NCI-H2107 (cell line): ENCODE results near the gene GPC5.
"Not testable (repeated sequence)": the region's sequence is repeated elsewhere in the genome, so short reads cannot be mapped to it uniquely, and the experiment has no call there.

Experiments
- DNase-seq: peaks from one replicate; lab custom pipeline; 2025; lab: John Stamatoyannopoulos, UW

The GPC5 gene

GRCh38 chr13:92265408-92265807, 867.0 kb downstream of the GPC5 start:
- DNase-seq = no peak

GRCh38 chr13:92270990-92271389, 872.6 kb downstream of the GPC5 start:
- no peak for DNase-seq

DNA sequence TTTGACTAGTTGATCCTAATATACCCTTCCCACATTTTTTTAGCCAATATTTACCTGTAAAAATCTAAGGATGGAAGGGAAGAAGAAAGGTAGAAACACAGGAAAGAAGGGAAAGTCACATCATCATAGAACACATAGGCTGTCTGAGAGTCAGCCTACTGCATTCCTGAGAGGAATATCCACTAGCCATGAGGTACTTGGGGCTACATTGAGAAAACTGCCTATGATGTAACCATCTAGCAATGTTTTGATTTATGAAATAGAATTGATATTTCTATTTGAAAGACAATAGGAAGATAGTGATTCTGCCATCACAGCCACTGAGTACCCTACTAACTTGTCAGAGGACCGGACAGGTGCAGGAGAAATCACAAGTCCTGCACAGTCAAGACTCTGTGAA, 873.8 kb downstream of the GPC5 start:
- no peak for DNase-seq

- not testable (repeated sequence) for DNase-seq
Observed at GRCh38 chr13:92280986-92281385, 882.6 kb downstream of the GPC5 start.

- DNase-seq = not testable (repeated sequence)
Observed at GRCh38 chr13:92290718-92291307, 892.4 kb downstream of the GPC5 start.

GRCh38 chr13:92294533-92294932, 896.1 kb downstream of the GPC5 start:
- not testable (repeated sequence) for DNase-seq

GRCh38 chr13:92296154-92296671, 897.8 kb downstream of the GPC5 start:
- DNase-seq = not testable (repeated sequence)

GRCh38 chr13:92297971-92298942, 899.8 kb downstream of the GPC5 start:
- no peak for DNase-seq

DNA sequence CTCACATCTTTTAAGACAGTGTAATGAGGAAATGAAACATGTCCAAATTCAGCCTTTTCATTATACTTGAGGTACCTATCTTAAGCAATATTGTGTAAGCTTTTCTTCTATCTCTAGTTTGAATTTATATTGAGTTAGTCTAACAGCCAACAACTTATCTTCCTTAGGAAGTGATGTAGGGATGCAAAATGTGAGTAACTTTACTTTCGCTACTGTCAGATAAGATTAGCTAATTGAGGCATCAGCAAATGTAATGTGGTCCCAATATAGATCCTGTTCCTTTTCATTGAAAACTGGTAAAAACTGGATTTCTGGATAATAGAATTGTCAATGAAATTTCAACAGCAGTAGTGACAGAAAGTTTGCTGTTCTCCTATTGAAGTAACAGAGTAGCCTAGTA, 902.2 kb downstream of the GPC5 start:
- no peak for DNase-seq

DNA sequence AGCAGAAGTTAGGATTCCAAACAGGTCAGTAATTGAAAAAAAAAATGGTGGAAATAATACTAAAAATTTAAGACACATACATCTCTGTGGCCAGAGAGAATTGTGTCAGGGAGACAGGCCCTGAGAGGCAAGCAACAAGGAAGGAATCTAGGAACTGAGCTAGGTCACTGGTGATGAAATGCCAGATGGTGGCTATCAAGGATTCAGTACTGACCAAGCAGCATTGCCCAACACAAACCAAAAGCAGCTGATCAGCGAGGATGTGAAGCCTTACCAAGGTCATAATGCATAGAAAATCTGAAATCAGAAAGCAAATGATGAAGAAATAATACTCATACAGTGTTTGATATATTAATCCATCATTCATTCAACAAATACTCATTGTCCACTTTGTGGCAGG, 905.0 kb downstream of the GPC5 start:
- no peak for DNase-seq

GRCh38 chr13:92307752-92308151, 909.3 kb downstream of the GPC5 start:
- no peak for DNase-seq

DNA sequence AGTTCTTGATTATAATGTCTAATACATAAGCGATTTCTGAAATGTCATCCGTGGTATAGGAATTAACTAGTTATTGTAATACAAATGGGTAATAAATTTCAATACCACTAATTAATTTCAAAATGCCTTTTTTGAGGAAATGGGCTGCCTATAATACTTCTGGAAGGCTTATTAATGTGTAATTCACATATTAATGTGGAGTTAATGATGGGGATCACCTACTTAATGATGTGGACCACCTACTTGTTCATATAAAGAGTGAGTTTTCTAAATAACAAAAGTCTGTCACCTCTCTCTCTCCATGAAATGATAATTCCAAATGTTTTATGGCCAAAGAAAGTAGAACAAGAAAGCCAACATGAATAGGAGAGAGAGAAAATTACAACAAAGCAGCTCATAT, 914.4 kb downstream of the GPC5 start:
- no peak for DNase-seq

GRCh38 chr13:92313382-92313781, 915.0 kb downstream of the GPC5 start:
- DNase-seq = no peak

GRCh38 chr13:92315265-92315664, 916.8 kb downstream of the GPC5 start:
- no peak for DNase-seq

DNA sequence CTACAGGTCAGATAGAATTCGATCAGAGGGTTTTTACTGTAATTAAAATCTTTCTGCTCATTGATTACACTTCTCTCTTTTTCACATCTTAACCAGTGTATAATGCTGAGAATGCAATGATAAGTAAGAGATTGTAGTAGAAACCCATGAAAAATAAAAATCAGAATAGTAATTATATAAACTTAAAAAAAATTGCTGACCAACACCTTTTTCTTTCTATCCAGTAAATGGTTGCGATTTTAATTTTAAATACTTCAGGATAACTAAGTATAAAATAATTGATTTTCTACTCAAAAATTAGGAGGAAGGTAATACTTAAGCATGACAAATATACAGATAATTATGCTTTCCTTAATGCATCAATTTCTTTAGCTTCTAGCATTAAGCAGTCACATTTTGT, 917.6 kb downstream of the GPC5 start:
- no peak for DNase-seq

DNA sequence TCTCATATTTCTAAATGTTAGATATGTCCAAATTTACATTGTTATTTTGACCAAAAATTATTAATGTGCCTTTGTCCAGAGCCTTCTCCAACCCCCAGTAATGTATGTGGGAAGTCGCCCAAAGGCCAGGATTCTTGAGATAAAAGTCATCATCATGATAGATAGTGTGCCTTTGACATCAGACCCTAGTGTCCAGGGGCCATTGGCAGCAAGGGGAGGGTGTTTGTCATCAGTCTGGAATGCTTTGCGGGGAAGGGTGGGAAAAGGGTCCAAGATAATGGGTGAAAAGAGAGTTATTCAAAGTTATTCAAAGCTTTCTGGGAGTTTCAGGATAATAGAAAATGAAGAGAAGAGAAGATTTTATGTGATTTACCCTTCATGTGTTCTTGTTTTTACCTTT, 918.6 kb downstream of the GPC5 start:
- no peak for DNase-seq

- no peak for DNase-seq
Observed at GRCh38 chr13:92320323-92320722, 921.9 kb downstream of the GPC5 start.

- DNase-seq = no peak
Observed at GRCh38 chr13:92321174-92321573, 922.8 kb downstream of the GPC5 start.

DNA sequence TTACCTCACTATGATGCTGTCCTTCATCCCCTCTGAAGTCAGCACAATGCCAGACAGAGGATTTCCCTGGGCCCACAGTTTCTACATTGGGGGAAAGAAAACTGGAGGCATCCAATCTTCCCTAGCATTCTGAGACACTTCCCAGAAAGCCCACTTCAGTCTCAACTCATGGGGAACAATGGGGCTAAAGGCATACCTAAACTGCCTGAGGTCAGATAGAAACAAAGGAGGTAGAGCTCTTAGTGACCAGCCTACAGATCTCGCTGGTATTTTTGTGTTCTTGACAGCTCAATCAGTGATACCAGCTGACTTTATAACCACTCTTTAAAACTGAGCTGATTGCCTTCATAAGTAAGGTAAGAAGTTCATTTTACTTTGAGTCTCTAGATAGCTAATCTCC, 947.2 kb downstream of the GPC5 start:
- no peak for DNase-seq

- DNase-seq = no peak
Observed at GRCh38 chr13:92346046-92346445, 947.6 kb downstream of the GPC5 start.

- DNase-seq = no peak
Observed at GRCh38 chr13:92354583-92354982, 956.2 kb downstream of the GPC5 start.

GRCh38 chr13:92355213-92355612, 956.8 kb downstream of the GPC5 start:
- no peak for DNase-seq

DNA sequence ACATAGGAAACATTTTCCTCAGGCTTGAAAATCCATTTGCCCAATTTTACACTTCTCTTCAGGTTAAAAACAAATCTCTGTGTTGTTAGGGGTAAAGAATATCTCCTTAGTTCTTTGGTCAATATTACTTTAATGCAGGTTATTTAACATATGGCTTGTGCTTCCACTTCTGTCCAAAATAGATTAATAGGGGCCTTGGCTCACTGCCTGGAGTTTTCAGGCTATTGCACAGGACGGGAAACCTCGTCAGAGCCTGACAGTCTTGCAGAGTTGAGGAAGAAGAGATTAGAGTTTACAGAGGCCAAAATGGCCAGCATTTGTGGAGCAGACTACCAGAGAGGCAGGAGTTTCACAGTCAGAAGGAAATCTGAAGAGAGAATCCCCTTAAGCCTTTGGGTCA, 964.3 kb downstream of the GPC5 start:
- DNase-seq = no peak
